ENCODE measurements around the gene LCE3E. TPM values are rescaled to one million over a fixed set of nuclear protein-coding genes. Genes with fewer than 3 reads are reported as not detected.

LCE3E gene, protein sequence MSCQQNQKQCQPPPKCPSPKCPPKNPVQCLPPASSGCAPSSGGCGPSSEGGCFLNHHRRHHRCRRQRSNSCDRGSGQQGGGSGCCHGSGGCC
- not detected for polyA plus RNA-seq (2012; ENCODE audit: insufficient read depth, insufficient read length, low read depth)

DNA sequence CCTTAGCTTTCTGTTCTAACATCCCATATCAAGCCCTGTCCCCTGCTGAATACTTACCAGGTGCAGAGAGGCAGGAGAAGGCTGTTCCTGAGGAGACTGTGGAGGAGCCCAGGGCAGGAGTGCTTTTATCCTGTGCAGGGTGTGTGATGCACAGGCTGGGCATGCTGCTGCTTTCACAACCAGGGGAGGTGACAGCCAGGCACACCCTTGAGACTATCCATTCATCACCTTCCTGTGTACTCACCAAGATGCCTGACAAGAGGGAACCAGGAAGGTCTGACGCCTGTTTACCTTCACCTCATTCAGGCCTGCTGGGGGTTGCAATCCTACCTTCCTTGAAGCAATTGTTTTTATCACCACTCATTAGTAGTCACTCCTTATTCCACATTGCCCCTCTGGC, at the start of gene LCE3E:
Gene LCE3E (minus strand): TSS at position 100 of the 400 bp plus-strand sequence. CDS start 572 bp downstream, outside the sequence.
- TF ChIP-seq, protein P1, sequence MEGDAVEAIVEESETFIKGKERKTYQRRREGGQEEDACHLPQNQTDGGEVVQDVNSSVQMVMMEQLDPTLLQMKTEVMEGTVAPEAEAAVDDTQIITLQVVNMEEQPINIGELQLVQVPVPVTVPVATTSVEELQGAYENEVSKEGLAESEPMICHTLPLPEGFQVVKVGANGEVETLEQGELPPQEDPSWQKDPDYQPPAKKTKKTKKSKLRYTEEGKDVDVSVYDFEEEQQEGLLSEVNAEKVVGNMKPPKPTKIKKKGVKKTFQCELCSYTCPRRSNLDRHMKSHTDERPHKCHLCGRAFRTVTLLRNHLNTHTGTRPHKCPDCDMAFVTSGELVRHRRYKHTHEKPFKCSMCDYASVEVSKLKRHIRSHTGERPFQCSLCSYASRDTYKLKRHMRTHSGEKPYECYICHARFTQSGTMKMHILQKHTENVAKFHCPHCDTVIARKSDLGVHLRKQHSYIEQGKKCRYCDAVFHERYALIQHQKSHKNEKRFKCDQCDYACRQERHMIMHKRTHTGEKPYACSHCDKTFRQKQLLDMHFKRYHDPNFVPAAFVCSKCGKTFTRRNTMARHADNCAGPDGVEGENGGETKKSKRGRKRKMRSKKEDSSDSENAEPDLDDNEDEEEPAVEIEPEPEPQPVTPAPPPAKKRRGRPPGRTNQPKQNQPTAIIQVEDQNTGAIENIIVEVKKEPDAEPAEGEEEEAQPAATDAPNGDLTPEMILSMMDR (IDR thresholded peaks at IDR 0.05; ENCODE audit: low read depth, low read length) = no peak
- H3K27me3 ChIP-seq = no peaks in the 10 kb centered on the region
- no peak within 1 kb of the TSS for H3K4me3 ChIP-seq (ENCODE audit: low read depth, low read length)
- no peak for DNase-seq
- no peaks in the 10 kb centered on the region for H3K36me3 ChIP-seq
- H3K9me3 ChIP-seq = no peaks in the 10 kb centered on the region
- H3K4me1 ChIP-seq = no peaks in the 10 kb centered on the region; the same call in 1 of the 2 replicates

DNA sequence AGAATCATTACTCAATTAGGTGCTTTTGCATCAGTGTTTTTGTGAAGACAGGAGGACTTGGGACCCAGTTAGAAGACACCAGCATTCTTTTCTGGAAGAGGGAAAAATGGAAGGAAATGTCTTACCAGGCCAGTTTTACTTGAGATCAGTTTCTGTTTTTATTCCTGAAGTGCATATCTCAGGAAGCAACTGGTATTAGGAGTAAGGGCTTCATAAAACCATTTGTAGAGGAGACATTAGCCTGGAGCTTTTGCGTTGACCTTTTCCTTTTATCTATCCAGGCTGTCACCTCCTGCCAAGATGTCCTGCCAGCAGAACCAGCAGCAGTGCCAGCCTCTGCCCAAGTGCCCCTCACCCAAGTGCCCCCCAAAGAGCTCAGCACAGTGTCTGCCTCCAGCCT, 46.9 kb upstream of the LCE3E start, which contains the start of gene LCE3B:
Gene LCE3B (plus strand): TSS at position 301 of the 400 bp plus-strand sequence. CDS start 0 bp downstream, at position 301.
- Histone ChIP-seq H3K9me3 (no peaks in the 10 kb centered on the region), H3K27me3 (no peaks in the 10 kb centered on the region), H3K4me3 (ENCODE audit: low read depth, low read length) (no peak within 1 kb of the TSS), H3K36me3 (no peaks in the 10 kb centered on the region), H3K4me1 (no peaks in the 10 kb centered on the region)
- TF ChIP-seq, protein P1 (IDR thresholded peaks at IDR 0.05; ENCODE audit: low read depth, low read length) = no peak
- no peak for DNase-seq

DNA sequence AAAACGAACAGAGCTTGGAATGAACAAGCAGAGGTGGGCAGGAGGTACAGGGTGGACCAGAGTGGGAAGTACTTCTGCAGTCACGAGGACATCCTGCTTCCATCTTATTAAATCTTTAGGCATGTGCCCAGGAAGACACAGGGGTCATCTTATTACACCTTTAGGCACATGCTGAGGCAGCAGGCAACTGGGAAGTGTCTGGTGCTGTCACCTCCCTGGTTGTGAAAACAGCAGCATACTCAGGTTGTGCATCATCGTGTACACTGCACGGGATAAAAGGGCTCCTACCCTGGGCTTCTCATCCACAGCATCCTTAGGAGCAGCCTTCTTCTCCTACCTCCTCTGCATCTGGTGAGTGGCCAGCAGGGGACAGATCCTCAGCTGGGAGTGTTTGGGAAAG, 33.4 kb upstream of the LCE3E start, which contains the start of gene LCE3C:
Gene LCE3C (plus strand): TSS at position 301 of the 400 bp plus-strand sequence. CDS start 498 bp downstream, outside the sequence.
- no peak for DNase-seq
- no peaks in the 10 kb centered on the region for H3K27me3 ChIP-seq
- no peaks in the 10 kb centered on the region for H3K4me1 ChIP-seq
- TF ChIP-seq, protein P1 (IDR thresholded peaks at IDR 0.05; ENCODE audit: low read depth, low read length) = no peak
- H3K4me3 ChIP-seq (ENCODE audit: low read depth, low read length) = no peak within 1 kb of the TSS
- no peaks in the 10 kb centered on the region for H3K36me3 ChIP-seq
- no peaks in the 10 kb centered on the region for H3K9me3 ChIP-seq

DNA sequence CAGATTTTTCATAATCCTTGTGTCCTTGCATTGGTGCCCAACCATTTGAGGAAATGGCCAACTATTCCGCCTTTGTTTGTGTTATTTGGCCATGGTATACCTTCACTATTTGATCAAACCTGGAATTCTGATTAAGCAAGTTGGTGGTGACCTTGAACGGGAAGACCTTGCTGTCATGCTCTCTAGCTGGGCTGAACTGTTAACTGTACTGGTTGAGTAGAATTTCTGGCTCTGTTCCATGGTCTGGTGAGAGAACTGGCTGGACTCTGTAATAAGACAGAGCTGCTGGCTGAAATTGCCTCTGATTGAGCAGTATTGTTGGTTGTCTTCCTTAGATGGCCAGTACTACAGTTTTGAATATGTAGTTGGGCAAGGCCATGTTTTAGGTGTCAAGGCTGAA, 30.4 kb upstream of the LCE3E start:
- no peaks in the 10 kb centered on the region for H3K4me1 ChIP-seq
- no peaks in the 10 kb centered on the region for H3K9me3 ChIP-seq
- H3K4me3 ChIP-seq (ENCODE audit: low read depth, low read length) = no peak overlapping the region
- TF ChIP-seq, protein P1 (IDR thresholded peaks at IDR 0.05; ENCODE audit: low read depth, low read length) = no peak
- no peak for DNase-seq
- no peaks in the 10 kb centered on the region for H3K36me3 ChIP-seq
- no peaks in the 10 kb centered on the region for H3K27me3 ChIP-seq

DNA sequence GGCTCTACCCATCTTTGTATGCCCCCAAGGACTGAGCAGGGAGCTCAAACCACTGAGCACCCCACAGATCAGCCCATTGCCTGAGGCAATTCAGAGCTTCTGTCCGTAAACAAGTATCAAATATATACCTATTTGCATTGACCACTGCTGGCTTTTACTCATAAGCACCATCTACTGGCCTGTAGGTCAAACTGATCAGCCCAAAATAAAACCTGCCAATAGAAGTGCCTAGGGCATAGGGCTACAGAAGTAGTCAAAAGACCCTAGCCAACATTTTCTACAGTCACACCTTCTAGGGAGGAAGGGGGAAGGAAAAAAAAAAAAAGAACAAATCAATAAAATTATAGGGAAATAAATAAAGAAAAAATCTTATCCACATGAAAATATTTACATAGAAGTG, 19.0 kb upstream of the LCE3E start:
- TF ChIP-seq, protein P1 (IDR thresholded peaks at IDR 0.05; ENCODE audit: low read depth, low read length) = no peak

DNA sequence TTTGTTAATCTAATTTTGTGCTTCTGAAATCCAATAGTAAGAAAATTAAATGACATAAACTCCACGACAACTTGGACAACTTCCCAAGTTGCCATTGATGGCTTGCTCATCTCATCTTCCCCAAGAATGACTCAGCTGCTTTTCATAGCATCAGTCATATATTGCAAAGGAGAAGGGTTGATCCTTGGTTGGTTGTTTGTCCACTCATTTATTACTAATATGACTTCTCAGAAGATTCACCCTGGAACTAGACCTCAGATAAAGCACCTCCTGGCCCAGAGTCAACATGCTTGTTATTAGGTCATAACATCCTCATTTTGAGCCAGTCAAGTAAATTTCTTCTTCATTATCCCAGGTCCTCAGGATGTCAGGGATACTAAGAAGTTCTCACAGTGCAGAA, 16.1 kb upstream of the LCE3E start:
- no peaks in the 10 kb centered on the region for H3K36me3 ChIP-seq
- H3K4me1 ChIP-seq = no peaks in the 10 kb centered on the region
- no peak overlapping the region for H3K4me3 ChIP-seq (ENCODE audit: low read depth, low read length)
- TF ChIP-seq, protein P1 (IDR thresholded peaks at IDR 0.05; ENCODE audit: low read depth, low read length) = no peak
- no peaks in the 10 kb centered on the region for H3K27me3 ChIP-seq
- H3K9me3 ChIP-seq = no peaks in the 10 kb centered on the region
- no peak for DNase-seq

More for the DNA sequence above, 19.0 kb upstream of the LCE3E start:
- Histone ChIP-seq H3K4me3 (ENCODE audit: low read depth, low read length) (no peak overlapping the region), H3K36me3 (no peaks in the 10 kb centered on the region), H3K9me3 (no peaks in the 10 kb centered on the region), H3K4me1 (no peaks in the 10 kb centered on the region), H3K27me3 (no peaks in the 10 kb centered on the region)
- DNase-seq = no peak
